Measurements from ENCODE around the gene ATP8B1.

ATP8B1 gene

GRCh38 chr18:57664568-57665165 lies 138.4 kb downstream of the ATP8B1 start:
- Histone ChIP-seq H2AFZ (ENCODE audit: low read depth, low read length) (no peak overlapping the region), H3K4me3 (ENCODE audit: low read depth in 1 of 2, low read length in 2 of 2) (no peak overlapping the region), H3K9me3 (ENCODE audit: insufficient read depth, low read length, severe bottlenecking) (no peaks in the 10 kb centered on the region), H3K36me3 (ENCODE audit: insufficient read depth, low read length) (no peaks in the 10 kb centered on the region), H3K4me2 (ENCODE audit: insufficient read depth, low read length) (no peak overlapping the region), H3K4me1 (ENCODE audit: insufficient read depth, low read length) (no peaks in the 10 kb centered on the region), H3K9ac (ENCODE audit: low read depth, low read length) (no peak overlapping the region), H3K27ac (ENCODE audit: low read length) (no peak overlapping the region), H3K27me3 (ENCODE audit: insufficient read depth, low read length, poor library complexity) (no peaks in the 10 kb centered on the region), H3K79me2 (ENCODE audit: insufficient read depth, low read length) (peaks cover 41% of the 10 kb centered on the region), H4K20me1 (ENCODE audit: insufficient read depth, low read length) (peaks cover 10% of the 10 kb centered on the region; the same call in 1 of the 2 replicates)
- TF ChIP-seq EZH2 (IDR thresholded peaks at IDR 0.05; ENCODE audit: borderline replicate concordance, low read depth, low read length, severe bottlenecking): no peak
- TF ChIP-seq CTCF (IDR thresholded peaks at IDR 0.05; ENCODE audit: borderline replicate concordance, extremely low read depth, low read length, poor library complexity, severe bottlenecking): no peak
- DNase-seq (no peak), ATAC-seq (ENCODE audit: insufficient read depth, low read depth) (no peak)

- no peak overlapping the region for H3K4me2 ChIP-seq (ENCODE audit: insufficient read depth, low read length)
- no peak overlapping the region for H2AFZ ChIP-seq (ENCODE audit: low read depth, low read length)
Observed at GRCh38 chr18:57660961-57661360, 142.2 kb downstream of the ATP8B1 start.

GRCh38 chr18:57659460-57660102 lies 143.5 kb downstream of the ATP8B1 start:
- no peaks in the 10 kb centered on the region for H3K27me3 ChIP-seq (ENCODE audit: insufficient read depth, low read length, poor library complexity)
- ATAC-seq (ENCODE audit: insufficient read depth, low read depth): no peak
- H3K9ac ChIP-seq (ENCODE audit: low read depth, low read length): no peak overlapping the region
- H3K36me3 ChIP-seq (ENCODE audit: insufficient read depth, low read length): peaks cover 11% of the 10 kb centered on the region; the same call in 1 of the 2 replicates
- no peak overlapping the region for H3K27ac ChIP-seq (ENCODE audit: low read length)
- no peaks in the 10 kb centered on the region for H3K4me1 ChIP-seq (ENCODE audit: insufficient read depth, low read length)
- H3K9me3 ChIP-seq (ENCODE audit: insufficient read depth, low read length, severe bottlenecking): peaks cover 12% of the 10 kb centered on the region
- H3K4me3 ChIP-seq (ENCODE audit: low read depth in 1 of 2, low read length in 2 of 2): no peak overlapping the region
- no peak overlapping the region for H3K4me2 ChIP-seq (ENCODE audit: insufficient read depth, low read length)
- H2AFZ ChIP-seq (ENCODE audit: low read depth, low read length): no peak overlapping the region
- no peak for DNase-seq
- peaks cover 40% of the 10 kb centered on the region for H3K79me2 ChIP-seq (ENCODE audit: insufficient read depth, low read length)
- TF ChIP-seq EZH2 (IDR thresholded peaks at IDR 0.05; ENCODE audit: borderline replicate concordance, low read depth, low read length, severe bottlenecking) (no peak), CTCF (IDR thresholded peaks at IDR 0.05; ENCODE audit: borderline replicate concordance, extremely low read depth, low read length, poor library complexity, severe bottlenecking) (no peak)
- peaks cover 6% of the 10 kb centered on the region; the same call in 1 of the 2 replicates for H4K20me1 ChIP-seq (ENCODE audit: insufficient read depth, low read length)

More at GRCh38 chr18:57660961-57661360, 142.2 kb downstream of the ATP8B1 start:
- peaks cover 38% of the 10 kb centered on the region for H3K79me2 ChIP-seq (ENCODE audit: insufficient read depth, low read length)
- DNase-seq: no peak
- no peak overlapping the region for H3K9ac ChIP-seq (ENCODE audit: low read depth, low read length)
- H3K4me3 ChIP-seq (ENCODE audit: low read depth in 1 of 2, low read length in 2 of 2): no peak overlapping the region
- no peaks in the 10 kb centered on the region for H3K27me3 ChIP-seq (ENCODE audit: insufficient read depth, low read length, poor library complexity)
- H4K20me1 ChIP-seq (ENCODE audit: insufficient read depth, low read length): peaks cover 10% of the 10 kb centered on the region; the same call in 1 of the 2 replicates
- no peak for ATAC-seq (ENCODE audit: insufficient read depth, low read depth)
- H3K36me3 ChIP-seq (ENCODE audit: insufficient read depth, low read length): no peaks in the 10 kb centered on the region
- no peaks in the 10 kb centered on the region for H3K4me1 ChIP-seq (ENCODE audit: insufficient read depth, low read length)
- no peak for TF ChIP-seq CTCF (IDR thresholded peaks at IDR 0.05; ENCODE audit: borderline replicate concordance, extremely low read depth, low read length, poor library complexity, severe bottlenecking)
- TF ChIP-seq EZH2 (IDR thresholded peaks at IDR 0.05; ENCODE audit: borderline replicate concordance, low read depth, low read length, severe bottlenecking): no peak
- peaks cover 2% of the 10 kb centered on the region for H3K9me3 ChIP-seq (ENCODE audit: insufficient read depth, low read length, severe bottlenecking)
- H3K27ac ChIP-seq (ENCODE audit: low read length): no peak overlapping the region

Measured in DND-41 (cell line).